GM18868 (cell line): ENCODE measurements around the gene NAA40.
"Not testable (repeated sequence)": the region's sequence is repeated elsewhere in the genome, so short reads cannot be mapped to it uniquely, and the experiment has no call there.

Experiments
- ATAC-seq: cut with Tn5 transposase; IDR thresholded peaks from one replicate; pipeline ENCODE4 v1.9.1; 2021; ENCODE audit warnings: mild to moderate bottlenecking, moderate library complexity; ENCODE audit not compliant: unreplicated experiment

NAA40 gene

DNA sequence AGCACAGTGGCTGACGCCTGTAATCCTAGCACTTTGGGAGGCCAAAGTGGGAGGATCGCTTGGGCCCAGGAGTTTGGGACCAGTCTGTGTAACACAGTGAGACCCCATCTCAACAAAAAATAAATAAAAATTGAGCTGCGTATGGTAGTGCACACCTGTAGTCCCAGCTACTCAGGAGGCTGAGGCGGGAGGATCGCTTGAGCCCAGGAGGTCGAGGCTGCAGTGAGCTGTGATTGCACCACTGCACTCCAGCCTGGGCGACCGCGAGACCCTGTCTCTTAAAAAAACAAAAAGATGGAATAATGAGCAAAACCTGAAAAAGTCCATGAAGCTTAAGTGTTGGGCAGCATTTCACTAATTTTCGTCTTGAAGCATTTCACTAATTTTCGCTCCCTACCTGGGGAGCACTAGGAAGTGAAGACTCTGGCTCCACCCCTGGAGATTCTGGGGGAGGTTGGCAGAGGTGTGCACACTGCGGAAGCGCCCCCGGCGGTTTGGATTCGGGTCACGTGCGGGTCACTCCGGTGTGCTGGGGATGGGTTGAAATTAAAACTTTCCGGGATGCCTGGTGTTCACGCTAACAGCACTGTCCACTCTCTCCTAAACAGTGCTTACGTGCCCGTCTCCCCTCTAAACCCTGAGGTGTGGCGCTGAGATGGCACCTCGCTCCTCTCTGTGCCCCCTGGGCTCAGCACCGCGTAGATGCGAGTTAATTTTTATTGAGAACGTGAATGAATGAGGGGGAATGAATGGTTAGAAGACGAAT lies 906 bp upstream of the NAA40 start:
- ATAC-seq: peak; percentile 16

- ATAC-seq: no peak
Measured at GRCh38 chr11:63939397-63939891, 642 bp downstream of the NAA40 start.

- ATAC-seq: no peak
Measured at GRCh38 chr11:63940786-63941185, 2.0 kb downstream of the NAA40 start.

DNA sequence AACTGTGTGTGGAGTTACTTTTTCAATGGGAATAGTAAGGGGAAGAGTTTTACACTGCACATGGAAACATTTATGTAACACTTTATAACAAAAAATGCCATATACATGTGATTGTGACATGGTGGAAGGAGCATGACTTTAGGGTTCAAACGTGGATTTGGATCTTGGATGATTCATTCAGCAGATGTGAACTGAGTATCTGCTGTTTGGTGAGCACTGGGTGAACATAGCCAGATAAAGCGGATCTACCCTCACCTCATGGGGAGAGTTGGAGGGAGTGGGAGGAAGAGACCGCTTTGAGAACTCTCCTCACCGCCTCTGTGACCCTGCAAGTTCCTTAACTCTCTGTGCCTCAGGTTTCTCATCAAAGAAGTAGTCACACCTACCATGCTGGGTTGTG lies 3.1 kb downstream of the NAA40 start:
- no peak for ATAC-seq

GRCh38 chr11:63942803-63943202 lies 4.0 kb downstream of the NAA40 start:
- no peak for ATAC-seq

- no peak for ATAC-seq
Measured at GRCh38 chr11:63944987-63945386, 6.2 kb downstream of the NAA40 start.

DNA sequence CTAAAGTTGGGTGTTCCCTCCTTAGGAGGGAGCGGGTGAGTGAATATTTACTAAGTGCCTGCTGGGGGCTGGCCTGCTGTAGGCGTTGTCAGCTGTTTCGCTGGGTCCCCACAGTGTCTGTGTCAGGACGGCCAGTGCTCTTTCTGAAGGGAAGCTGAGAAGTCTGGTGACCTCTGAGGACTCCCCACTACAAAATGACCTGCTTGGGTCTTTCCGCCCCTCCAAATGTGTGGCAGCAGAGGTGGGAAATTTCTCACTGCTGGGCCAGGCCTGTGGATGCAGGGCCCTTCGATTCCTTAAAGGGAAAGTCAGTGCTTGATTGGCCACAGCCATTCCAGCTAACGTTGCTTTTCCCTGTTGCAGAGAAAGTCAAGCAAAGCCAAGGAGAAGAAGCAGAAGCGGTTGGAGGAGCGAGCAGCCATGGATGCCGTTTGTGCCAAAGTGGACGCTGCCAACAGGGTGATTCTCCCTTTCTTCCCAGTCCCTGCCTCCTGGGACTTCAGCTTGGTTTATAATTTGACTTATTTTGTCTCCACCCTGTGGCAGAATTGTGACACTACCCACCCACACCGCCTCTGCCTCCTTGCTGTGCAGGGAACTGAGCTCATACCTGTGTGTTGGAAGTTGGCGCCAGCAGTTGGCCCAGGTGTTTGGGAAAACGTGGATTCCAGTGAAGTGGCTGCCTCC lies 6.8 kb downstream of the NAA40 start:
- no peak for ATAC-seq

DNA sequence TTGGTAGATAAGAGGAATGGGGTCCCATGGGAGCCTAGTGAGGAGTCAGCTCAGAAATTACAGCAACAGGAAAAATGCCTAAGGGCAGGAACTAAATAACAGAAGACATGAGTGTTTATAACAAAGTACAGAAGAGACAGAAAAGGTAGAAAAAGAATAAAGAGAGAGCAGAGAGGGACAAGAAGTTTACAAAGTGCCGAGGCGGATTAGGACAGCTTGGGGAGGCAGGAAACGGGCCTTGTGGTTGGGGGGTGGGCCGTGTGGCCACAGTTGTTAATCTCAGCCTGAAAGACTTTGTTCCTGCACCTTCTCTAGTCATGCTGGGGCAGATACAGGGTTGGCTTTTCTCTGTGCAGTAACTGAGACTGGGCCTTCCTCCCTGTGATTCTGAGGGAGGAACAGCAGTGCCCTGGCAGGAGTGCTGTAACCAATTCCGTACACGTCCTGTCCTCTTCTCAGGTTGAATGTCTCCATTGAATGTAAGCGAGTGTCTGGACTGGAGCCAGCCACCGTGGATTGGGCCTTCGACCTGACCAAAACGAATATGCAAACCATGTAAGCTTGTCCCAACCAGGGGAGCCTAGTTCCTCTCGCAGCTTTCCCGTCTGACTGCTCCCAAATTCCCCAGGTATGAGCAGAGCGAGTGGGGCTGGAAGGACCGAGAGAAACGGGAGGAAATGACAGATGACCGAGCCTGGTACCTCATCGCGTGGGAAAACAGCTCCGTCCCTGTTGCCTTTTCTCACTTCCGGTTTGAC lies 13.2 kb downstream of the NAA40 start:
- no peak for ATAC-seq

DNA sequence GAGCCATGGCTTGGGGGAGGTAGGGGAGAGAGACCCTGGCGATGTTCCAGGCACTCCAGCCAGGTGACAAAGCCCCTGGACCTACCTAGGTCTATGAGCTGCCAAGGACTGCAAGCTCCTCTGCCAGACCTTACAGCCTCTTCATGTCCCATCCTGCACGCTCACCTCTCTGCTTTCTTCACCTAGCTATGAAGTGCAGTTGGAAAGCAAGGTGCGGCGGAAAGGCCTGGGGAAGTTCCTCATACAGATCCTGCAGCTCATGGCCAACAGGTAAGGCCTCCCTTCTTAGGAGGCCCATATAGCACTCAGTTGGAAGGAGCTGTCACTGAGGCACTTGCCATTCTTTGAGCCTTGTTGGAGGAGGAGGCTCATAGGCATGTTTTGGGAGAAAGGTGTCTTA lies 13.8 kb downstream of the NAA40 start:
- no peak for ATAC-seq

DNA sequence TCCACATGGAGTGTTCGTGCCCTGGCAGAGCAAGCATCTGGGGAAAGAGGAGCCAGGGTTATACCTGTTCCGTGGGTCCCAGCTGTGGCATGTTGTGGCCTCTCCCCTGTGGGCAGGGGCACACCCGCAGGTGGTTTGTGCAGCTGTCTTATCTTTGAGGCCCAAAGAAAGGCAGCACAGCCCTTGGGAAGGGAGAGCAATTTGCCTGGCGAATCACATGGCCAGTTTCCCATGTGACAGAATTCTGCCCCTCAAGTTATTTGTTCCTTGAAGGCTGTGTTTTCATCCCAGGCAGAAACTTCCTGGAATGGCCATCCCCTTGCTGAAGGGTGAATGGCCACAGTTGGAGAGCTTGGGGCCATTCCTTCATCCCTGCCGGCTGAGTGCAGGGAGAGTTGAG lies 19.2 kb downstream of the NAA40 start:
- ATAC-seq: no peak

GRCh38 chr11:63961608-63962412 lies 23.0 kb downstream of the NAA40 start:
- ATAC-seq: no peak

GRCh38 chr11:63963895-63964294 lies 25.1 kb downstream of the NAA40 start:
- not testable (repeated sequence) for ATAC-seq

DNA sequence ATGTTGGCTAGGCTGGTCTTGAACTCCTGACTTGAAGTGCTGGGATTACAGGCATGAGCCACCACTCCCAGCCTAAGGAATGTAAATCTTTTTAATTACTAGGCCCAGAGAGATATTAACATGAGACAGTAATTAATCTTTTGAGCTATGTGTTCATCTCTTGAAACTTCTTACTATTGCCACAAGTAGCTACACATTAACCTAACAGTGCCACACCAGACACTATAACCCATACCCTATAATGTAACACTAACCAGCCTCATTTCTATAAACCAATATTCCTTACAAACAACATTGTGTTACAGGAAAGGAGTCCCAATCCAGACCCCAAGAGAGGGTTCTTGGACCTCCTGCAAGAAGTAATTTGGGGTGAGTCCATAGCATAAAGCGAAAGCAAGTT lies 27.6 kb downstream of the NAA40 start:
- no peak for ATAC-seq

GRCh38 chr11:63969461-63969860 lies 30.7 kb downstream of the NAA40 start:
- no peak for ATAC-seq

DNA sequence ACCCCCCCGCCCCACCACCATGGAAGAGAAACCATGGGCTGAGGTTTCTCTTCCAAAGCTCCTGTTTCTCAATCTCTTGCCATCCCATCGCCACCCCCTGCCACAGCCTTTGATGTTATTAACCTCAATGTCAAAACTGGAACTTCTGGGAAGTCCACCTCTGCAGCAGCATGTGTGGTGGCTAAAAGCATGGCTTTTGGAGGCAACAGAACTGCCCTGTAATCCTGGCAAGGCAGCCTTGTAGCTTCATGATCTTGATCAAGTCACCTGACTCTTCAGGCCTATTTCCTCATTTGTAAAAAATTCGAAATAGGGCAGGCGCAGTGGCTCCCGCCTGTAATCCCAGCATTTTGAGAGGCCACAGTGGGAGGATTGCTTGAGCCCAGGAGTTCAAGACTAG lies 32.1 kb downstream of the NAA40 start:
- ATAC-seq: no peak

- ATAC-seq: not testable (repeated sequence)
Measured at GRCh38 chr11:63973912-63974258, 35.1 kb downstream of the NAA40 start.

- ATAC-seq: peak; percentile 97
Measured at GRCh38 chr11:63974259-63975143, 35.7 kb downstream of the NAA40 start, which contains the start of gene COX8A. TSS of gene COX8A (plus strand) at chr11:63974620. CDS start at chr11:63974681, 61 bp downstream.

GRCh38 chr11:63978551-63979239 lies 39.9 kb downstream of the NAA40 start:
- no peak for ATAC-seq

DNA sequence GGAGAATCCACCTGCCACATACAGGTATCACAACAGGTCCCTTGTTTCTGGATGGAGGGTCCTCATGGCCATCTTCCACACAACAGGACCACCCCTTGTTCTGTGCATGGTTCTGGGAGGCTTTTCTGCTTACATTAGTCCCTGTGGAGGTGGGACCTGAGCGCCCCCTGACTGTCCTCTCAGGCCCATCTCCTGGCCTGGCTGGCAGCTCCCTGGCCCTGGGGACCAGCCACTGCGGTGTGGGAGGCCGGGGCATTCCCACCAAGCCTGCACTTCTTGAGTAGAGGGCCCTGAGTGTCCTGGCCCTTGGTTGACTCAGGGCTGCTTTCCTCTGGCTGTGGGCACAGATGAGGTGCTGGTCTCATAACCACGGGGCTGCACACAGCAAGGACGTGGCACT lies 40.6 kb downstream of the NAA40 start:
- ATAC-seq: no peak
